Tibial nerve (tissue), 4 donors: ENCODE results near the gene ZBED4.

Experiments used
- CTCF ChIP-seq, 5 experiments: fragments of 200-600 bp in 3 of 5; fragments of 450-650 bp in 2 of 5; sonication (generic) in 3 of 5; IDR thresholded peaks; one replicate each; pipeline ENCODE4 v1.5.1; 2016 to 2019; ENCODE audit warnings: antibody characterized with exemption in 5 of 5, mild to moderate bottlenecking in 3 of 5, moderate library complexity in 2 of 5
- EP300 ChIP-seq, 2 donors: sonication (generic); formaldehyde crosslinking; IDR thresholded peaks; one replicate each; pipeline ENCODE4 v1.6.1; 2017; ENCODE audit warnings: antibody characterized with exemption in 2 of 2, mild to moderate bottlenecking in 1 of 2

GRCh38 chr22:49930596-49931412 is 77.2 kb downstream of the ZBED4 start:
- peak; percentile 48 to 74 (median 66) for TF ChIP-seq CTCF (IDR thresholded peaks at IDR 0.05)
- peak in 1 of 2 donors; percentile 82 for TF ChIP-seq EP300 (IDR thresholded peaks at IDR 0.05)
